NCI-H2081 treated with DMSO at 0.1 percent for 48 hours (cell line): ENCODE data around the gene TRHDE.

ENCODE experiments used
- DNase-seq: peaks from one replicate; lab custom pipeline; 2025; lab: John Stamatoyannopoulos, UW

TRHDE gene

DNA sequence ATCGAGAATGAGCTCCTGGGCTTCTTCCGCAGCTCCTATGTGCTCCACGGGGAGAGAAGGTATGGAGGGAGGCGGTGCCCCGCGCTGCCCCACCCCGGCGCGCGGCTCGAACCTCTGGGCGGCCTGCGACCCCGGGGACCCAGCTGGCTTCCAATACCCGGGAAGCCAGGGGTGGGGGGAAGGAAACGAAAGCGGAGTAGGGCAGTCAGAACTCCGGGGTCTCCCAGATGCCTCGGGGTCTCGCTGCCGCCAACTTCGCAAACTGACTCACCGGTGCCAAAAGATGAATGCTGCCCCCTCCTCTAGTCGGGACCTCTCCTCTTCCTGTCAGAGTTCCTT, 1.3 kb downstream of the TRHDE start:
- no peak for DNase-seq

DNA sequence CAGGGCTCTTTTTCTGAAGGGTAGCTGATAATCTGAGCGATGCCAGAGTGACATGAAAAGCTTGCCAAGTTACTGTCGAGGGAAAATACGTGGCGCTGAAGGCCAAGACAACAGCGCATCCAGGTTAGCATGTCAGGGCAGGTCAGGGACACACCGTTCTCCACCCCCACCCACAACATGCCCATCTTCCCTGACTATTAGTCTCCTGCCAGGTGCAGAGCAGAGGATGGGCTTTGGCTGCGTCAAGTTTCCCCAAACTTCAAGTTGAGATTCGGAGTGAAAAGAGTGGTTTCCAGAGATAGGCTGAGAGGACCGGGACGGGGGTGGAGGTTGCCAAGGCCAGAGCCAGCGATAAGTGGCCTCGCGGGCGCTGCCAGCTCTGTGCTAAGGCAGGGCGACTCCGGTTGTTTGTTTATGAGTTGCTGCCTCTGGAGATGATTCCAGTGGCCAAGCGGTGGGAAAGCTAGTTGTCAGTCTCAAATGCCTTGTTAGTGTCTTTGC, 1.7 kb downstream of the TRHDE start:
- DNase-seq = no peak

DNA sequence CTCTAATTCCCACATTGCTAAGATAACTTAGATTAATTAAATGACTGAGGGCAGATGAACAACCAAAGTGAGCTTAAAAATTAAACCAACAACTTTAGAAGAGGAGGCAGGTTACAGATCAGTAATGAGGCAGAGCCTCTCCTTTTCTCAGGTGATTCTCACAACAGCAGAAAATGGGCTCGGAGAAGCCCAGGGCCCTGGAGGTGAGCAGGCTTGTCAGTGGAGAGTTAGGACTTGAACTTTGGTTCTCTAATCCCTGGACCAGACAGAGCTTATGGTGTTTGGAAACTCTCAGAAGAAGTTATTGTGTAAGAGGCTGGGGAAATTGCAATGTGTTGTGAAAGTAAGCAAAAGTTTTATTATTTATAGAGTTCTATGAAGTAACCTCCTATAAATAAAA, 2.8 kb downstream of the TRHDE start:
- DNase-seq = no peak

DNA sequence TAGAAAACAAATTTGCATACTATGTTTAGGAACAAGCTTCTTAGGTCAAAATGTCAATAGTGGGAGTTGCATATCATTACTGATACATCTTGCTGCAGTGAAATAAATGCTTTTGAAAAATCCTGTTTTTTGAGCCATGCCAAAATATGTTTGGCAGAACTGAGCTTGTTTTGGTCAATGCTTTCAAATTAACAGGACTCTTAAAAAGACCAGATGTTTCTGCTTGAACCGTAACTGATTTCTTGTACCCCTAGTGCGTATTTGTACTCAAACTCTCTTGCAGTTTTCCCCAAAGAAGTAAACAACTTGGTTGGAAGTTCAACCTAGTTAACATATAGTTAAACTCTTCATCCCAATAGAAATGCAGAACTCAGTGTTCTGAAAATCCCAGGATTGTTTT, 3.4 kb downstream of the TRHDE start:
- DNase-seq = no peak

DNA sequence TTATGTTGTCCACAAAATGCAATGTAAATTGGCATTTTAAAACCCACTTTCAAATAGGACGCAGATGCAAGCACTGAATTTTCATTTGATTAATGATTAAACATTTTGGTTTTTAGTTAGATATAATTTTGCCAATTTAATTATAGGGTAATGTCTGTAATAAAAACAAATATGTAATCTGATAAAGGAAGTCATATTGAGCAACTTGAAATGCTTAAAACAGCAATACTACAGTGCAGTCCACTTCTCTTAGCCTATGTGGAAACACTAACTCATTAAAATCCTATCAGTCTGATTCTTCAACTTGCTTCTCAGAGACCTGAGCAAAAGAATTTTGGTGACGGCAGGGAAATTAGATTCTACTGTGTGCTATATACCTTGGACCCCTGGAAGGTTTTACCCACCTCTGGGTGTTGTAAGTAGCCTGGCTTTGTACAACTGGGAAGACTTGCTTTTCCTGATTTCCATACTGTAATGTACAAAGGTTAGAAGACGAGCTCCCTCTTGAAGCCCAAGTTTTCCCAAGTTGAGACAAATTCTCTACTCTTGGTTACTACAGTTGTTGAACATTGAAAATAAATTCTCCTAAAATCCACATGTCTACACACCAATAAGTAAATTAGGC, 4.1 kb downstream of the TRHDE start:
- DNase-seq = no peak

DNA sequence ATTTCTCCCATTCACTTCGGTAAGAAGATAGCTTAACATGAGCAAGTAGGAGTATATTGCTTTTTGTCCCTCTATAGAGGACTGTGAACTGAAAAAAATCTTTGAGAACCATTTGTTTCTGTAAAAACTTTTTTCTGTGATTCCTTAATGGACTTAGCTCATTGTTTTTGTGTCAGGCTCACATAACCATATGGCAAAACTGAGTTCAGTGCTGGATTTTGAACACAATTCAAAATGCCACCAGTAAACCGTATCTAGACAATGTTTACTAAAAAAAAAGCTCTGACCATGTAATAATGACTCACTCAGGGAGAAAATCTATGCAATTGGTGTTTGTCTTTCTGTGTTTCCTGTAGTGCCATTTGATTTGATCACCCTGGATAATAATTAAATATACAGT, 5.2 kb downstream of the TRHDE start:
- no peak for DNase-seq

DNA sequence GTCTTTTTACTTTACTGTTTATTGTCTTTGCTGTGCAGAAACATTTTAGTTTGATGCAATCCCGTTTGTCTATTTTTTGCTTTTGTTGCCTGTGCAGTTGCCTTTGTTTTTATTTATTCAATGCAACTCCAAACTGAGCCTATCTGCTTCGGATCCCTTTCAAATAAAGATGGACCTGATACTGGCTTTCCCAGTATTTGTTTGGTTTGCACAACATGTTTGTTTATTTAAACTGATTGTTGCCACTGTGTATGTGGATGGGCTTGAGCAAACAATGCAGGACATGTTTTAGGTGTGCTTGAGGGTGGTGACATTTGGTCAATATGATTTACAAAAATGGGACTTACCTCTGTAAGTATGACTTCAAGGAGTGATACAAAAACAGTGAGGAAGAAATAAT, 6.7 kb downstream of the TRHDE start:
- no peak for DNase-seq

DNA sequence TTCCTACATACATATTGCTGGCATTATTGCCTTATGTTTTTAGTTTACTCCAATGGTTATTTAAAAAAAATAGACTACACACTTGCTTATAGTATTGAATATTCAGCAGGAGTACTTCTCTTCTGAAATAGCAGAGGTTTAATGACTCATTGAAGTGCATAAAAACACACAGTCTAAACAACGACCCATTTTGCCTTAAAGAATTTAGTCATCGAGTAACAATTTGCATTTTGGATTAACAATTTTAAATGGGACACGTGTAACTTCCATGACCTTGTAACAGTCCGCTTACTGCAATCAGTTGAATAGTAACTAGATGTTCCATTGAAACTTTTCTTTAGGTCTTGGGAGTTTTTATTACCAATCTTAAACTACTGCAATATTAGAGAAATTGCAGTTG, 9.0 kb downstream of the TRHDE start:
- DNase-seq = no peak

DNA sequence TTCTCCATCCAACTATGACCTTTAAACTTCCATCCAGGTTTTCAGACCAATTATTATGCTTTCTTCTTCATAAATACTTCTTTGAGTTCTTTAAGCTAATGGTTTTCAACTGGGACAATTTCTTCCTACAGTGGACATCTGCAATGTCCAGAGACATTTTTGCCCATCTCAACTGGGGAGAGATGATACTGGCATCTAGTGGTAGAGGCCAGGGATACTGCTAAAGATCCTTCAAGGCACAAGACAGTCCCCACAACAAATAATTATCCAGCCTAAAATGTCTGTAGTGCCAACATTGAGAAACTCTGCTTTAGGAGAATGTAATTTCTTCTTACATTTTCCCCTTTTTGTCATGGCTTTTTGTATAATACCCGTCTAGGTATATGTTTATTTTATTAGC, 10.6 kb downstream of the TRHDE start:
- DNase-seq = no peak

DNA sequence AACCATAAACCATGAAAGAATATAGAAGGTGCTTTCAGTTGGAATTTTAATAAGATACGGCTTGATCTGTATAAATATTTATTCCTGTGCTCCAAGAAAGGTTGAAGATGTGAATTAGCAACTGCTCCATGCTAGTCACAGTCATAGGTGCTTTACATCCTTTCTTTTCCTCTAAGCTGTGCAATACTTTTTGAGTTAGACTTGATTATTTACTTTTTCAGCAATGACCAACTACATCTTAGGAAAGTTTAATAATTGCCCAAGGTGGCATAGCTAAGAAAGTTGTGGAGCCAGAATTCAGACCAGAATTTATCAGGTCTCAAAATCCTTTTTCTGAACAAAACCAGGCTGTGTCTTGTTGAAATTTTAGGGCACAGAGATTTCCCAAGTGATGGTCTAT, 13.7 kb downstream of the TRHDE start:
- no peak for DNase-seq

DNA sequence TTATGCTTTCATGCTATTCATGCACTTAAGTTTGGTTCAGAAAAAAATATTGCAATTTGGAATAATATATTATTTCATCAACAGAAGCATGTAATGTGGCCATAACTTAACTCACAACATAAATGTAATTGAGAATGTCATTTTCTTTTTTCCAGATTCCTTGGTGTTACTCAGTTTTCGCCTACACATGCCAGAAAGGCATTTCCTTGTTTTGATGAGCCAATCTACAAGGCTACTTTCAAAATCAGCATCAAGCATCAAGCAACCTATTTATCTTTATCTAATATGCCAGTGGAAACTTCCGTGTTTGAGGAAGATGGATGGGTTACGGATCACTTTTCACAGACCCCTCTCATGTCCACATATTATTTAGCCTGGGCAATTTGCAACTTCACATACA, 14.4 kb downstream of the TRHDE start:
- DNase-seq = no peak

DNA sequence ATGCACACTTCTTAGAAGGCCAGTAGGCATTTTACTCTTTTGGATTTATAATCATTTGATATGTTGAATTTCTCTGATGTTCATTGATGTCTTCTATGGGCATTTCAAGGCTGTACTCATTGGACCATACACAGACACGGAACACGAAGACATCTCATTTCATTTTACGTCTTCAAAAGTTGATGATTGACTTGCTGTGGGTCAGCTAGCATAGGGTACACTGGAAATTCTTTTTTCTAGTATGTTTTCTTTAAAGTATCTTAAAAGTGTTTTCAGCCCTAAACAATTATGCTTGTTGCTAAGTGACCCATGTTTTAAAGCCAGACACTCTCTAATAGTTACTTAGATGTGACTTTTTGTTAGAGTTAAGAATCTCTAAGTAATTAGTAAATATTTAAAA, 16.3 kb downstream of the TRHDE start:
- DNase-seq = no peak

DNA sequence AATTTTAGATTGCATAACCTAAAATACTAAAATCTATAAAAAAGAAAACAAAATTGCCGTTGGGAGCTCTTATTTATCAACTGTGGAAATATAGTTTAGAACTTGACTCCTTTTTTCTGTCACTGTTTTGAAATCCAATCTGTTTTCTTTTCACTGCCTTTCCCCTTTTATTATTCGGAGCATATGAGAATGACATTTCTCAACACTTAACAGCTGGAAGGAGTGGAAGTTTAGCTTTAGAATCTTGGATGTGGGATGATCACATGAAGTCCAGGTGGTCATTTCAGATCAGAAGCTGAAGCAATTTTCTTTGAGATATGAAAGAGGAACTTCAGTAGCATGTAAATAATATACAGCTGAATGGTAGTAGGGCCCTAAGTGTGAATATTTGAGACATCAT, 16.7 kb downstream of the TRHDE start:
- DNase-seq = no peak

DNA sequence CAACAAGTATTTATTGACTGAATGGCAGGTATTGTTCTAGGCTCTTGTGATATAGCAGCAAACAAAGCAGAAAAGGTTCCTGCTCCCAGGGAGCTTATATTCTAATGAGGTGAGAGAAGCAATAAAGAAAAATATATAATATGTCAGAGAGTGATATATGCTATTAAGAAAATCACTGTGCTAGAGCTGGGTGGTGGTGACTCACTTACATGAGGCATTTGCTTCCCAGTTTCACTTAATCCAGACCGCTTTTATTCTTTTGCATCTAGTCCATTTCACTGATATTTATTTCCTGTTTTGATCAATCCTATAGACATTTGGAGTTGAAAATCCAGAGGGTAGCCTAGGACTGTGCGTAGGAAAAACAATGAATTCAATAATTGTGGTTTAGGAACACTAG, 17.5 kb downstream of the TRHDE start:
- no peak for DNase-seq

DNA sequence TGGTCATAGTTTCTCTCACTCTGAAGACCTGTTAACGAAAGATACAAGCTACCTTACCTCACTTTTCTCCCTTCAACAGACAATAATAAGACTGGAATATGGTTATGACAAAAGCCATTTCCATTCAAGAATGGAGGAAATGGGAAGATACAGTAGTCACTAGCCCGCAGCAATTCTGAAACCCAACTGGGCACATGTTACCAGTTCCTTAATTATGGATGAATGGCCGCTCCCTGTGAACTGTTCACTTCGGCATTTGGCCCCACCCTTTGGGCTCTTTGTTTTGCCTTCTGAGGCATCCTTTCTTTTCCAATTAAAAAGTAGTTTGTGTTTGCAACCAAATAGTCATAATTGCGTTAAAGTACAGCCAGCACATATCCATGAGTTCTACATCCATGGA, 19.0 kb downstream of the TRHDE start:
- DNase-seq = no peak

DNA sequence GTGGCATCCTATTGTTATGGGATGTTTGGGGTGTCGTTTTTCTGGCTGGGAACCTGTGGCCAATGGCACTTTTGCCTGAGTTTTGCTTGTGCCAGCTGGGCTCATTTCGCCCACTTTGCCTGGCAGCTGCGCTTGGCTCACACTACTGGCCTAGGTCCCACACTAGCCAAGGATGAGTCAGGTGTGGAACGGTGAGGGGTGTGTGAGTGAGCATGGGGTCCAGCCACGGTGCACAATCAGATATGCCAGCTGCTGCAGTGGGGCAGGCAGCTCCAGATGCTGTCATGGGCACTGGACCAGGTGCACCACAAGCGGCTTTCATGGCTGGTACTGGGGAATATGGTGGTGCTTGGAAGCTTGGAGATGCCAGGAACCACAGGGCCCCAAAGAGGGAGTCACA, 21.5 kb downstream of the TRHDE start:
- DNase-seq = no peak

DNA sequence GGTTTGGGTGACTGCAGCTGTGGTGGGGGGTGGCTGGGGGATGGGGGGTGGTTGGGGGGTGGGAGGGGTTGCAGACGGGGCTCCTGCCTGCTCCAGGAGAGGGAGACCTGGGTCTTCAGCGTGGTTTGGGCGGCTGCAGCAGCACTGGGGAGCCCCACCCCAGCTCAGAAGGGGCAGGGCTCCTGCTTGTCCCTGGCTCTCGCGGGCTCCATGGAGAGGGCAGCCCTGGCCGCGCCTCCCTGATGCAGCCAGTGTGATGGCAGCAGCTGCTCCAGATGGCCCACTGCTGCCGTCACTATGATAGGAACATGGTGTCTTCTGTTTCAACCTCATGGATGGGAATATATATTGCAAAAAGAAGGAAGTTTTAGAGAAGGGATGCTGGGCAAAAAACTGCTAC, 22.9 kb downstream of the TRHDE start:
- no peak for DNase-seq

DNA sequence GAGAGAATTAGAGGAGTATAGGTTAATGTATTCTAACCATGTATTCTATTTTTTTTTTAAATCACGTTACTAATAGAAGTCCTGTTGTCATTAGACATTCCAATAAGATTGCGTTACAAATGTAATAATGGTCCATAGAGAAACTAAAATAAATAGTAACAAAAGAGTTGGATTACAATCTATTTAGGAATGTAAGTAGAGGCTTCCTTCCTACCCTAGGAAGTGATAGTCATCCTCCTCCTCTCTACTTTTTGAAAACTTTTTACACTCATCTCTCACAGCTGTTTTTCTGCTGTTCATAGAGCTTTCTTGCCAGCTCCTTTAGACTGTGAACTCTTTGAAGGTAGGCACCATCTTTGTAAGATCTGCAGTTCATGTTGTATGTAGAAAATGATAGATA, 23.6 kb downstream of the TRHDE start:
- no peak for DNase-seq

DNA sequence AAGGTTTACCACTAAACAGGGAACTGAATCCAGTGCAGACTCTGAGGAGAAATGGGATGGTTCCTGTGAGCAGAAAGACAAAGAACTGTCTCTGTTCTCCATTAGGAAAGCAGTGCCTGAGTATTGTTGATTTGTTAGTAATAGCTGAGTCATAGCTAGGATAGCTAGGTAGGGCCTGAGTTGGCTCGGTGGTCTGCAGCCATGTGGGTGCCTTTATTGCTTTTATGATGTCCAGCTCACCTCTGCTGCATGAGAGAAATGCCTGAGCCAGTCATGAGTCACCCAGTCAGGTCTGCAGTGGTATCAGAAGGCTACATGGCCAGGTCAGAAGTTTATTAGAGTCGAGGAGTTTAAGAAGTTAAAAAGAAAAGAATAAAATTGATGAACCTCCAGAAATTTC, 24.2 kb downstream of the TRHDE start:
- no peak for DNase-seq

DNA sequence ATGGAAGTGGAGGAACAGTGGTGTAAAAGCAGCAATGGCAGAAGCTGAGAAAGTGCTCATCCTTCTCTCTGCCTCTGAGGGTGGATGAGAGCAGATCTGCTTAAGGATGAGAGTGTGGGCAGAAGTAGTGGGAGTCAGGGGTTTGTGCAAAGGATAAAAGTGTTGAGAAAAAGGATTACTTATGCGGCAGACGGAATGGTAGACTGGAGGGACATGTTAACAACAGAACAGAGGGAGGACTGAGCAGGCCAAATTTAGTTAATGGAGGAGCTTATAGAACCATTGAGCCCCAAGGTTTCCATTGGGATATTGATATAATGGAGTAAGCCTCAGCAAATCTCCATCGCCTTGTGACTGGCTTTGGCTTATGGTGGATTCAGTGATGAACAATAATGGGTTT, 25.5 kb downstream of the TRHDE start:
- DNase-seq = no peak

DNA sequence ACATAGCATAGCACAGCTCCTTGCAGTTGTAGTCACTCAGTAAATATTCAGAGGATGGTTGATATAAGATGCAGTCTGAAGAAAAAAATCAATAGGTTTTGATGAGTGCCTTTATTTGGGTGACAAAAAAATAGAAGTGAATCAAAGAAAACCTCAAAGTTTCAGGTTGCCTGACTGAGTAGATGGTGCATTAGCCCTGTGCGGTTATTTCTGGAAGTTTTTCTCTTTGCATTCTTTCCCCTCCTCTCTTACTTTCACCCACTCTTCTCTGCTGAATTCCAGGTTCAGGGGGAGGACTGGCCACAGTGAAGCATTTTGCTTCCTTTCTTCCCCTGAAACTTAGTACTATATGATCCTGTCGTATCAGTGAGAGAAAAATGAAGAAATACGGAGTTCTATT, 28.6 kb downstream of the TRHDE start:
- no peak for DNase-seq

DNA sequence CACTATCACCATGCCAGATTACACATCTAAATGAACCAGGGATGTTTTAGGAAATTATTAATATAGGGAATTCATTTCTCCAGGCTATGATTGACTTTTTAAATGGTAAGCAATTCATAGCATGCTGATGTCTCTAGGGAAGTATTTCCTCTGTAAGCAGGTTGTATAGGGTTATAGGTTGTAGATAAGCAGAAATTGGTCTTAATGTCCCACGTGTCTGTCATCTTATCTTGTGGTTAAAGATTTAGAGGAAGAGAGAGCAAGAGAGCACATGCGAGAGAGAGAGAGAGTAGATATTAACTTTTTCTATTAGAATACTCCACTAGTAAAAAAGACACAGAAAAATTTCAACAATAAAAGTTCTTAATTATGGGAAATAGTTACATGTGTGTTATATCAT, 32.6 kb downstream of the TRHDE start:
- DNase-seq = no peak

DNA sequence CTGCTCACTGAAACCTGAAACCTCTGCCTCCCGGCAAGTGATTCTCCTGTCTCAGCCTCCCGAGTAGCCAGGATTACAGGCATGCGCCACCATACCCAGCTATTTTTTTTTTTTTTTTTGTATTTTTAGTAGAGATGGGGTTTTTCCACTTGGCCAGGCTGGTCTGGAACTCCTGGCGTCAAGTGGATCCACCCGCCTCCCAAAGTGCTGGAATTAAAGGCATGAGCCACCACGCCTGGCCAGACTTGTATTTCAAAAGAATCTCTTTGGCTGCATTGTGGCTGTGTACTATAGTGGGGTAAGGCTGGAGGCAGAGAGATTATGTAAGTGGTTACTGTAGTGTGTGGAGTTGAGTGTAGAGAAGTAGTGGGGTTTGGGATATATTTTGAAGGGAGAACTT, 35.1 kb downstream of the TRHDE start:
- DNase-seq = no peak

DNA sequence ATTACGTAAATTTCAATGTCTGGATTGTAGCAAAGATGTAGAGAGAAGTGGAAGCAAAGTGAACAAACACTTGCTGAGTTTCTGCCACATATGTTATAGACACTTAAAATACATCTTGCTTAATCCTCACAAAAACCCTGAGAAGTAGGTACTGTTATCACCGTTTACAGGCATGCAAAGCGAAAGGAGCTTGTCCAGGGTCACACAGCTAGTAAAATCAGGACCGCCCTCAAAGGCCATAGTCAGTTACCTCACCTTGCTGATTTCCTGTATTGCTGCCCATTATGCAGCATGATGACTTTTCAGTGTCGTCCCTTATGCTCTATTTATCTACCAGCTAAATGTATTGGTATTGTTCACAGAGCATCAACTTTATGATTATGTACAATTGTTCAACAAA, 39.8 kb downstream of the TRHDE start:
- no peak for DNase-seq

DNA sequence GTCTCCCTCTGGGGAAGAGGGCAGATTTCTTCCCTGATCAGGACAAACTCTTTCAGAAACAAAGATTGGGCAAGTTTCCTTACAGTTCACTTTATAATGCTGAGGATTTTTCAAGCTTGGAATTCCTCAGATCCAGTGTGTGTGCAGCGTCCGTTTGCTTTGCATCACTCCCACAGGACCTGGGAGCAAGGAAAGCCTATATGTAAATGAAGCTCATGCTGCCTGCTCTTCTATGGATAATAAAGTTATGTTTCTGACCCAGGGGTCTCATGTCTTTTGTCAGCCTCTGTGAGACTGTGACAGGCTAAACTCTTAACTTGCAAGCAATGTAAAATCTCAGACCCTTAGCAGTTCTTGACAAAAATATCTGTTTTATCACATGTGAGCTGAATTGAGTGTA, 41.6 kb downstream of the TRHDE start:
- no peak for DNase-seq
